Measurements from ENCODE around the gene TNS1. TPM values are rescaled to one million over a fixed set of nuclear protein-coding genes. Genes with fewer than 3 reads are reported as not detected.

The TNS1 gene
- total and polyA plus RNA-seq, 9 of the 15 experiments (the other 6 are each of a cell fraction or from before 2014, with no cell fraction given), result 0.13 to 2.7 (median 0.77) TPM

DNA sequence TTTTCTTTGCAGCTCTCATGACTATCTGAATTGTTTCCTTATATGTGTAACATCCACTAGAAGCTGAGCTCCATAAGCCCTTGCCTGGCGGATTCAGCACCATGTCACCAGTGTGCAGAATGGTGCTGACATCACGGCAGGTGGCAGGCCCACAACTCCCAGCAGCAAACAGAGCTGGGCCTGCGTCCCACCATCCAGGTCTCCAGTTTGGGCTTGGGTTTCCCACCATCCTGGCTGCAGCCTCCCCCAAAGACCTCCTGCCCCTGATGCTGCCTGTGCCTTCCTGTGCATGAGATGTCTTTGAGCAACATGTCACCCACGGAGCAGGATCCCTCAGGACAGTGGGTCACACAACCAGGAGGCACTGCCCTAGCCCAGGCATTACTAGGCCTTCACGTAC lies 113.1 kb downstream of the TNS1 start:
- no TSS peak for BruUV-seq (replicated peaks)
- H3K4me3 ChIP-seq, result no peak overlapping the region
- H2AFZ ChIP-seq (ENCODE audit: low read depth, low read length), result no peak overlapping the region
- no peak overlapping the region for H3K4me2 ChIP-seq (ENCODE audit: insufficient read depth, low read length)
- H3K4me1 ChIP-seq (replicated peaks in 1 of 2; ENCODE audit: control insufficient read depth in 2 of 2, insufficient read depth in 2 of 2, low read length in 2 of 2), result peaks cover 3 to 6% of the 10 kb centered on the region in 2 experiments; a peak in 3 of 5 replicates
- ATAC-seq, result no peak
- intact Hi-C loops (cut with micrococcal nuclease) (loop anchor here (5.0 kb wide), 1 partner anchor 98 kb away; no protein-coding TSS in a partner anchor), in situ Hi-C loops (cut with MboI) (loop anchor here (5.0 kb wide), 1 partner anchor 97 kb away; no protein-coding TSS in a partner anchor)
- CTCF ChIA-PET (ENCODE audit: low intra/inter-chr PET ratio), result no interaction called here
- no peak for DNase-seq (ENCODE audit: extremely low read depth in 1 of 4, low spot score in 3 of 4)
- FAIRE-seq, result no peak
- H3K27me3 ChIP-seq (ENCODE audit: control insufficient read depth in 2 of 2, insufficient read depth in 2 of 2, low read length in 2 of 2), result peaks cover 0 to 23% of the 10 kb centered on the region in 2 experiments; a peak in 4 of 5 replicates
- WGBS (ENCODE audit: insufficient coverage, low coverage, missing lambda C conversion rate), result 7% methylated on average over 5 of the region's 5 CpGs
- H4K20me1 ChIP-seq (replicated peaks; ENCODE audit: control insufficient read depth, insufficient read depth, low read length), result no peaks in the 10 kb centered on the region
- POLR2A ChIA-PET, result interaction anchor here (1.0 to 1.7 kb wide), 2 partner anchors 8 to 11 kb away, joined by 3 read pairs; no protein-coding TSS in a partner anchor
- H3K79me2 ChIP-seq (ENCODE audit: control insufficient read depth, insufficient read depth, low read length), result no peaks in the 10 kb centered on the region
- H3K36me3 ChIP-seq (ENCODE audit: control insufficient read depth, insufficient read depth, low read length), result no peaks in the 10 kb centered on the region
- no peaks in the 10 kb centered on the region for H3K9me1 ChIP-seq (ENCODE audit: control insufficient read depth, insufficient read depth, low read length)
- H3K9ac ChIP-seq (ENCODE audit: insufficient read depth in 1 of 2, low read depth in 2 of 2, low read length in 2 of 2), result no peak overlapping the region
- no peak overlapping the region for H3K27ac ChIP-seq (ENCODE audit: extremely low read depth, low read depth, low read length)
- no peaks in the 10 kb centered on the region for H3K9me3 ChIP-seq (replicated peaks; ENCODE audit: control insufficient read depth, insufficient read depth, low read depth, low read length)
- TF ChIP-seq BHLHE40 (IDR thresholded peaks at IDR 0.05; ENCODE audit: low read length), result no peak
- no peak for TF ChIP-seq ZNF707 (CRISPR knock-in tag; conservative IDR thresholded peaks at IDR 0.05)
- no peak for TF ChIP-seq POLR2H (tag; IDR thresholded peaks at IDR 0.05; ENCODE audit: low read depth)
- TF ChIP-seq ARID3A (IDR thresholded peaks at IDR 0.05; ENCODE audit: borderline replicate concordance, low read depth, low read length), result no peak
- TF ChIP-seq MAFG (tag; conservative IDR thresholded peaks at IDR 0.05), result no peak
- TF ChIP-seq, protein P1, sequence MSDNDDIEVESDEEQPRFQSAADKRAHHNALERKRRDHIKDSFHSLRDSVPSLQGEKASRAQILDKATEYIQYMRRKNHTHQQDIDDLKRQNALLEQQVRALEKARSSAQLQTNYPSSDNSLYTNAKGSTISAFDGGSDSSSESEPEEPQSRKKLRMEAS (CRISPR knock-in tag; IDR thresholded peaks at IDR 0.05), result no peak
- TF ChIP-seq ASH1L (IDR thresholded peaks at IDR 0.05; ENCODE audit: borderline replicate concordance, low read depth, partially characterized antibody), result no peak
- TF ChIP-seq CHD2 (IDR thresholded peaks at IDR 0.05; ENCODE audit: low read depth, low read length), result no peak
- no peak for TF ChIP-seq ZNF436 (CRISPR knock-in tag; IDR thresholded peaks at IDR 0.05)
- no peak for TF ChIP-seq SAP30 (IDR thresholded peaks at IDR 0.05; ENCODE audit: borderline replicate concordance, insufficient read depth, low read depth, low read length, poor library complexity, severe bottlenecking)
- TF ChIP-seq, protein P2, sequence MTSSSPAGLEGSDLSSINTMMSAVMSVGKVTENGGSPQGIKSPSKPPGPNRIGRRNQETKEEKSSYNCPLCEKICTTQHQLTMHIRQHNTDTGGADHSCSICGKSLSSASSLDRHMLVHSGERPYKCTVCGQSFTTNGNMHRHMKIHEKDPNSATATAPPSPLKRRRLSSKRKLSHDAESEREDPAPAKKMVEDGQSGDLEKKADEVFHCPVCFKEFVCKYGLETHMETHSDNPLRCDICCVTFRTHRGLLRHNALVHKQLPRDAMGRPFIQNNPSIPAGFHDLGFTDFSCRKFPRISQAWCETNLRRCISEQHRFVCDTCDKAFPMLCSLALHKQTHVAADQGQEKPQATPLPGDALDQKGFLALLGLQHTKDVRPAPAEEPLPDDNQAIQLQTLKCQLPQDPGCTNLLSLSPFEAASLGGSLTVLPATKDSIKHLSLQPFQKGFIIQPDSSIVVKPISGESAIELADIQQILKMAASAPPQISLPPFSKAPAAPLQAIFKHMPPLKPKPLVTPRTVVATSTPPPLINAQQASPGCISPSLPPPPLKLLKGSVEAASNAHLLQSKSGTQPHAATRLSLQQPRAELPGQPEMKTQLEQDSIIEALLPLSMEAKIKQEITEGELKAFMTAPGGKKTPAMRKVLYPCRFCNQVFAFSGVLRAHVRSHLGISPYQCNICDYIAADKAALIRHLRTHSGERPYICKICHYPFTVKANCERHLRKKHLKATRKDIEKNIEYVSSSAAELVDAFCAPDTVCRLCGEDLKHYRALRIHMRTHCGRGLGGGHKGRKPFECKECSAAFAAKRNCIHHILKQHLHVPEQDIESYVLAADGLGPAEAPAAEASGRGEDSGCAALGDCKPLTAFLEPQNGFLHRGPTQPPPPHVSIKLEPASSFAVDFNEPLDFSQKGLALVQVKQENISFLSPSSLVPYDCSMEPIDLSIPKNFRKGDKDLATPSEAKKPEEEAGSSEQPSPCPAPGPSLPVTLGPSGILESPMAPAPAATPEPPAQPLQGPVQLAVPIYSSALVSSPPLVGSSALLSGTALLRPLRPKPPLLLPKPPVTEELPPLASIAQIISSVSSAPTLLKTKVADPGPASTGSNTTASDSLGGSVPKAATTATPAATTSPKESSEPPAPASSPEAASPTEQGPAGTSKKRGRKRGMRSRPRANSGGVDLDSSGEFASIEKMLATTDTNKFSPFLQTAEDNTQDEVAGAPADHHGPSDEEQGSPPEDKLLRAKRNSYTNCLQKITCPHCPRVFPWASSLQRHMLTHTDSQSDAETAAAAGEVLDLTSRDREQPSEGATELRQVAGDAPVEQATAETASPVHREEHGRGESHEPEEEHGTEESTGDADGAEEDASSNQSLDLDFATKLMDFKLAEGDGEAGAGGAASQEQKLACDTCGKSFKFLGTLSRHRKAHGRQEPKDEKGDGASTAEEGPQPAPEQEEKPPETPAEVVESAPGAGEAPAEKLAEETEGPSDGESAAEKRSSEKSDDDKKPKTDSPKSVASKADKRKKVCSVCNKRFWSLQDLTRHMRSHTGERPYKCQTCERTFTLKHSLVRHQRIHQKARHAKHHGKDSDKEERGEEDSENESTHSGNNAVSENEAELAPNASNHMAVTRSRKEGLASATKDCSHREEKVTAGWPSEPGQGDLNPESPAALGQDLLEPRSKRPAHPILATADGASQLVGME (CRISPR knock-in tag; IDR thresholded peaks at IDR 0.05), result no peak
- TF ChIP-seq SRSF3 (IDR thresholded peaks at IDR 0.05; ENCODE audit: insufficient read depth, low read length), result no peak
- no peak for TF ChIP-seq RUNX1 (IDR thresholded peaks at IDR 0.05; ENCODE audit: low read depth)
- no peak for TF ChIP-seq FOXJ2 (tag; IDR thresholded peaks at IDR 0.05)
- TF ChIP-seq RBM17 (IDR thresholded peaks at IDR 0.05; ENCODE audit: borderline replicate concordance, low read depth, low read length), result no peak

All from K562 (cell line).